ENCODE measurements around the gene RAD51B.
A peak's percentile ranks its signal among the peaks of the same experiment; 100 is the strongest.

RAD51B gene

DNA sequence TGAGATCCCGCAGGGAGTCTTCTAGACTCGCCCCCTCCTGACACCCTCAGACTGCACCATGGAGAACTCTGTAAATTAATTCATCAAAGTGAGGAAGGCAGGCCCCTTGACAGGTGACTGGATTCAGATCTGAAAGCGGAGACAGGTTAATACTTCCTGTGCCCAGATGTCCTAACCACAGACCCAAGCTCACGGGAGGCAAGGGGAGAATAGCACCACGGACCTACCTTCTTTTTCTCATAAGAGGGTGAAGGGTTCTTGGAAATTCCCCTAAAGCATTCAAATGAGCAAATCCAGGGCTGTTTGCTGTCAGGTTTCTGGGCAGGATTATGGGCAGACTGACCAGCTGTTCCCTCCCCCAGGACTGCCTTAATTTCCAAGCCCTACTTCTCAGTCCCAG is 803.3 kb downstream of the RAD51B start:
- no peak for DNase-seq (ENCODE audit: low read depth)

DNA sequence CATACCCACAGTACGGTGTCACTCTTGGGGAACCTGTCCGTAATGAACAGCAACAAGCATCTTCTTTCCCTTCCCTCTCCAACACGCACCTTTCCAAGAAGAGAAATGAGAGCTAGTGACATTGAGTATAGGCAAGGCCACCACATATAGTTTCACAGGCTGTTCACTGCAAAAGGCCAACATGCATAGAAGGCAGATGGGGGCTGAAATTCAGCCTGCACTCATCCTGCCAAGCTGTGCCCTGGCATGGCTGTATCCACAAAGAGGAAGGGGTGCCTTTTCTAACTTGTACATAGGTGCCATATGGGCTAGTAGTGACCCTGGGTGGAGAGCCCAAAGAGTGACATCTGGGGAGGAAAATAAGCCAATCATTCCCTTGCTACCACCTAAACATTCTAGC is 803.7 kb downstream of the RAD51B start:
- no peak for DNase-seq (ENCODE audit: low read depth)

GRCh38 chr14:68623826-68624225 is 804.2 kb downstream of the RAD51B start:
- no peak for DNase-seq (ENCODE audit: low read depth)

DNA sequence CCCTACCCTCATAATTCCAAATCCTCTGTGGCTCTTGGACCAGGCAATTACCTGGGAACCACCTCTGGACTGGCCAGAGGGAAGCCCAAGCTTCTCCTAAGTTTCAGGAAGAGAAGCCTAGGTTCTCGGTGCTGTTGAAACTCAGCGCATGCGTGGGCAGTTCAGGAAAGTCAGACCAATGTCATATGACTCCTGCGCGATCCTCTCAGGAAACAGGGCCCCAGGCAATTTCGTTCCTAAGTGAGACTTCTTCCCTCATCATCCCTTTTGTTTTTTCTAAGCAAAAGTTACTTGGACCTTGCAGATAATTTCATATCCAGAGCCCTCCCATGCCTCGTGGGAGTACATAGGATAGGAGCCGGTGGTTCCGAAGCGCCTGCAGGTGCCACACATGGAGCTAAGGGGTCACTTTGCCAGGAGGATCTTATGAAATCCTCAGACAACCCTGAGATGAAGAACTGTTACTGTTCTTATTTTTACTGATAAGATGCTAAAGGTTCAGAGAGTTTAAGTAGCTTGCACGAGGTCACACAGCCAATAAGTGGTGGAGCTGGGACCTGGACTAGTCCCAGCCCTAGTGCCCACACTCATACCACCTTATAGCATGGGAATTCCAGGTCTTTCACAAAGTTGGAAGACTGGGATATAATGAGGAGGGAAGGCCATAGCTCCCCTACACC is 805.1 kb downstream of the RAD51B start:
- DNase-seq (ENCODE audit: low read depth): no peak

DNA sequence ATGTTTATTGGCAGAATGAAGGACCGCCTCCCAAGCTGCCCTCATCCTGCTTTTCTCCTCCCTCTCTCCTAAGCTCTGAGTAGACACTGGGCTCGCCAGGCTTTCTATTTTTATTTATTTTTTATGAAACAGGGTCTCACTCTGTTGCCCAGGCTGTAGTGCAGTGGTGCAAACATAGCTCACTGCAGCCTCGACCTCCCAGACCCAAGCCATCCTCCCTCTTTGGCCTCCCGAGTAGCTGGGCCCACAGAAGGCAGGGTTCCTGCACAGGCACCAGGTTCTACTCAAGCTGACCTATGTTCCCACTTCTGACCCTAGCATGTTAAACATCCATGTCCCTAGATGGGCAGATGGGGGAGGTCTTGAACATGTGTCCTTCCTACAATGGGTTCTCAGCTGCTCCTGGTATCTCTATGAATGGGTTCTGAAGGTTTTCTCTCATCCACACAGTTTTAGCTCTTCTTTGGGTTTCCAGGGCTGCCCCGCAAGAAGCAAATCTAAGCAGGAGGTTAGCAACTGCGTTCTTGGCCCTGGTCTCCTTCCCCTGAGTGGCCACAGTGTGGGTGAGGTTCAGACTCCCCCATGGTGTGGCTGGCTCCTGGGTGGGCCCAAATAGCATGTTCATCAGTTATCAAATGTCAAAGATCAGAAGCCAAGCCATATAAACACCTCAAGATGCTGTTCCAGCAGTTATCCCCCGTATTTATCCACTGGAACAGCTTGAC is 805.9 kb downstream of the RAD51B start:
- DNase-seq (ENCODE audit: low read depth): no peak

GRCh38 chr14:68626386-68626785 is 806.8 kb downstream of the RAD51B start:
- no peak for DNase-seq (ENCODE audit: low read depth)

DNA sequence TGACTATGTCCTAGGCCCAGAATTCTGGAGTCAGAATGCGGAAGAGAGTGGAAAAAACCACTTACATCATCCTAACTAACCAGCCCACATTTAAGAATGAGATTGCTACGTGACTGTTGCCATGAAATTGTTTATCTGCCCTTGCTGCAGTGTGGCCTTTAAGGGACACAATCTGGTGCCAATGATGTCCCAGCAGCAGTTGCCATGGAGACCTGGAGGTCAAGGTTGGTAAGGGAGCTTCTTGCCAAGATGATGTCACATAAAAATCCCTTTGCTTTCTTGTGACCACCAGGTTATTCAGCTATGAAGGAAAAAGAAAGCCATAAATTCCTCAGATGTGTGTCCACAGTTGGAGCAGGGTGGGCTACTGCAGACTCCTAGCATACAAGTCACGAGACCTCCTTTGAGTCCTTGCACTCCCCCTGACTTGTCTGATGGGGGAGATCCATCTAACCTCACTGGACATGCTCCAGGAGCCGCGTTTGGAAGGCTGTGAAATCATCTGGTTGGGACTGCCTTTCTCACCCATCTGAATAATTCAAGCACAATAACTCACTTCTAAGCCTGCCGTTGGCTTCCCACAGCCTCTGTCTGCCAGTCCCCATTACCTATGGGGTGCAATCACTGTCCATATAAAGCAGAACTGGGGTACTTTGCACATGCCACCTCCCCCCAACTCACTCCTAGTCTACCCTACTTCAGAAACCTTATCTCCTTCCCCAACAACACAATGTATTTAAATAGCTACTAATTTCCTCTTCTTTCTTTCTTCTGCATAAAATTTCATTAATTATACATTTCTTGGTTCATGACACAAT is 807.7 kb downstream of the RAD51B start:
- DNase-seq (ENCODE audit: low read depth): no peak

- peak; percentile 19 for DNase-seq (ENCODE audit: low read depth)
These were observed 808.5 kb downstream of the RAD51B start for GRCh38 chr14:68627868-68628604.

DNA sequence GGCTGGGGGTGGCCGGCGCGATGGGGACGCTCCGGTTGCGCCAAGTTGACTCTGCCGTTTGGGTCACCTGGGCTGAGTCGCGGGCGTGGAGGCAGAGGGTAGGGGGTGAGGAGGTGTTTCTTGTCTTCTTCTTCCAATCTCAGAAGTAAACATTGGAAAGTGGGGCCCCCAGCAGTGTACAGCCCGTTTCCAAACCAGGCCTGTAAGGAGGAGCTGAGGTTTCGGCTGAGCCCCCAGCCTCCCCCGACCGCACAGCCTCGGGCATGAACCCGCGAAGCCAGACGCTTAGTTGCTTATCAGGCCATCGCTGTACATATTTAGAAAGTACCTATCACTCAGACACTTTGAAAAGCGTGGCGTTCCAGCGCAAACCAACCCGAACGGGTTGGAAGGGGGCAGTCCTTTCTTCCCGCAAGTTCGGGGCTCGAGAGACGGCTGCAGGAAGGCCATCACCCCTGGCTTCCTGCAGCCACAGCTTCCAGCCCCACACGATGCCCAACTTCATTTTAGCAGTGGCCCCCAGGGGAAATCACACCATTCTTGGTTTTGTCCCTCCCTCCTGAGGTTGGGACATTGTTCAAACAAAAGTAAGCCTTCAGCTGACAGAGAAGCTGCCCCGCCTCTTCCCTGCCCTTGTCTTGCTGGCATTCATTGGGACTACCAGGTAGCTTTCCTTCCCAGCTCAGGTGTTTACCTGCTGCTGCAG is 809.2 kb downstream of the RAD51B start:
- no peak for DNase-seq (ENCODE audit: low read depth)

GRCh38 chr14:68630081-68630571 is 810.5 kb downstream of the RAD51B start:
- DNase-seq (ENCODE audit: low read depth): no peak

GRCh38 chr14:68630611-68631393 is 811.2 kb downstream of the RAD51B start:
- DNase-seq (ENCODE audit: low read depth): no peak

DNA sequence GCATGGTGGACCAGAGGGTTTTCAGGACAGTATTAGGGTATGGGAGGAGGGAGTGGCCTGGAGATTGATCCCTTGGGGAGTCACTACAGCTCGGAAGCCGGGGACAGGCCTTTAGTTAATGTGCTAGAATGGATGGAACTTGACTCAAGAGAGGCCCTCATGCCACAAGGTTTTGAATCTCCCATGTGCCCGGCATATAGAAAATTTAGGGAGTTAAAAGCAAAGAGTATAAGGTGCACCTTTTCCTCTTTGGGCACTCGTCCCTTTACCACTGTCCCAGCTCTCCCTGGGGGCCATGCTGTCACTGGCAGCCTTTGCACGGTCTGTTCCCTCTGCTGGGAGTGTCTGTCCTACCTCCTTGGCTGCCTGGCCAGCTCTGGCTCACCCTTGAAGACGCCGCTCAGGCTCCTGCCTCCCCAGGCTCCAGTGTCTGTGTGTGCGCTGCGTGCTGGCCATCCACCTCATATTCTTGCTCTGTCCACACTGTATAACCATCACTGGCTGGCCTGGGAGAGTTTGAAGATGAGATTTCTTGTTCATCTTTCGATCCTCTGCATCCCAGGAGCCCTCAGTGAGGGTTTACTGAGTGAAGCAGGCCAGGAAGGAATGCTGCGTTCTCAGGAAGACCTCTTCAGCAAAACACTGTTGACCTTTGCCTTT is 811.9 kb downstream of the RAD51B start:
- DNase-seq (ENCODE audit: low read depth): no peak

- DNase-seq (ENCODE audit: low read depth): no peak
These were observed 812.7 kb downstream of the RAD51B start for GRCh38 chr14:68632054-68632895.

DNA sequence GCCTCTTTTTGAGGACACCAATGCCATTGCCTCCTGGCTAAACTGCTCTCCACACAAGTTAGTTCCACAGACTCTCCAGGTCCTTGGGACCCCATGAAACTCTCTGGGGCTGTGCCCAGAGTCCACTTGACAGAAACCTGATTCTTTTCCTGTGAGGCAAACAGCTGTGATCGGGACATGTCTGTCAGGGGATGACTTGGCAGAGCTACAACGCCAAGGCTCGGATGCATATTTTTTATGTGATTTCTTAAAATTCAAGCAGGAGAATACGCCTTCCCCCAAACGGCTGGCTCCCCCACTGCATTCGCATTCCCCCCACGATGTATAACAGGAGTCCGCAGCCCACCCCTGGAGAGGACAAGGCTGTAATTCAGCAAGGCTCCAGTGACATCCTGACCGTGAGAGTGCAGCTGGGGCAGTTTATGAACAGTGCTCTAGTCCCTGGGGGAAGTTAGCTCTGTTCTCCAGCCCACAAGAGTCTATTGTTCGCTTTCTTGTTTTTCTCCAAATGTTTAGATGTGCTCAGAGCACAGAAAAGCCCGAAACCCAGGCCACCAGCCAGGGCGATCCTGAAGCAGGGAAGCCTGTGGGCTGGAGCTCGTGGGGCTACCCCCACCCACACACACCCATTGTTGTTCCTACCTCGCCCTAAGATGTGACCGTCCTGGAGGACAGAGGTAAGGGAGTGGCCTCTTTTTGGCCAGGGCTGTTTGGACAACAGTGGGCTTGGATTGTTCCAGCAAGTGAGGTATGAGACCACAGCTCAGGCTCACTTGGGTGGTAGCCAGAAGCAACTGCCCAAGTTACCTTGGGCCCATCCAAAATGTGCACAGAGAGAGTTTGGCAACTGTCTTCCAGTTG is 813.8 kb downstream of the RAD51B start:
- no peak for DNase-seq (ENCODE audit: low read depth)

- DNase-seq (ENCODE audit: low read depth): no peak
These were observed 814.8 kb downstream of the RAD51B start for GRCh38 chr14:68634332-68634731.

- DNase-seq (ENCODE audit: low read depth): no peak
These were observed 815.5 kb downstream of the RAD51B start for GRCh38 chr14:68634874-68635595.

DNA sequence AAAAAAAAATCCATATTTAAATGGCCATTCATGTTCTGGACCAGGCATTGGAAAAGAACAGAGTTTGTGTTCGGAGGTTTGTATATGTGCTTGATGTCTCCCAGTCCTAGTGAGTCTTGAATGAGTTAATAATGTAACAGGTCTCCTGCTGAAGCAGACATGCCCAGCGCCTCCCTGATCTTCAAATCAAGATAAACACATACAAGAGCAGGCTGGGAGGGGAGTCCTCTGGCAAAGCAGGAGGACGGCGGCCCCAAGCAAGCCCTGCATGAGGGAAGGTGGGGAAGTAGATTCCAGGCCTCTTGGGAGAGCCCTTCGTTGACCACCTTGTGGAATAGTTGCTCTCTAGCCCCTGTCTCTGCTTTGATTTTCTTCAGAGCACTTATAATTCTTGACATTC is 817.0 kb downstream of the RAD51B start:
- no peak for DNase-seq (ENCODE audit: low read depth)
